Measurements from ENCODE around the gene BCAR1. TPM values are rescaled to one million over a fixed set of nuclear protein-coding genes. Genes with fewer than 3 reads are reported as not detected.

Gene BCAR1
- total RNA-seq, 1 donor from 2014 or later: 116 TPM

DNA sequence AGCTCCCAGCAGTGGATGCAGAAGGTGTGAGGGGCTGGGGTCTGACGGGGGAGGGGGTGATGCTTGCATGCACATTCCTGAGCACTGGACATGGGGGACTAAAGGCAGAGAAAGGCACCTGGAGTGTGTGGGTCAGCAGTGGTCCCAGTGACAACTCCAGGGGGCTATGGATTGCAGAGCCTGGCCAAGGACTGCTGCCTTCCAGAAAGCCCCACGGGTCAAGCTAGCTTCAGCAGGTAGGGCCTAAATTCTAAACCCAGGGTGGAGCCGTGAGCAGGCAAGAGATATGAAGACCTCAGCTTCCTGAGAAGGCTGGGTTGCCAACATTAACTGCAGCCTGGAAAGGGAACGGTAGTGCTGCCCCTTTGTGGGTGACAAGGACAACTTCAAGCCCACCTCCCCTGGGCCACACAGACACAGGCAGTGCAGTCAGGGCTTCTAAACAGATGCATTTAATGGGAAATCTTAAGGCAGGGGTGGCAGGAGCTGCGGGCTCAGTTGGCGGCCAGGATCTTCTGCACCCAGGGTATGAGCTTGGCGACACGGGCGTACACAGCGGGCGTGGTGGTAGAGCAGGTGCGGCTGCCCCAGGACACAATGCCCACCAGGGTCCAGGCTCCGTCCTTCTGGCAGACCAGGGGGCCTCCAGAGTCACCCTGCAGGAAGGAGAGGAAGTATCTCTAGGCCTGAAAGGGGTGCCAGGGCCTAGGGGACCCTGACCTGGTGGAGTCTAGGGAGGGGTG, 47.6 kb downstream of the BCAR1 start:
- DNase-seq (ENCODE audit: low read depth): no peak

DNA sequence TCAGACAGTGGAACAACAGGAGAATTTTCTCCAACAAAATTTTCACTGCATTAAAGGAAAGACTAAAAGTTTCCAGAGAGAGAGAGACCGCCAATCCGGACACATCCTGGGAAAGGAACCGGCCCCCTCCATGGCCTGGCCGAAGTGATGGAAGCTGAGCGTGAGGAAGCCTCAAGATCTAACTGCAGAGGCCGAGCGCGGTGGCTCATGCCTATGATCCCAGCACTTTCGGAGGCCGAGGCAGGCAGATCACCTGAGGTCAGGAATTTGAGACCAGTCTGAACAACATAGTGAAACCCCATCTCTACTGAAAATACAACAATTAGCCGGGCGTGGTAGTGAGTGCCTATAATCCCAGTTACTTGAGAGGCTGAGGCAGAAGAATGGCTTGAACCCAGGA, 48.3 kb downstream of the BCAR1 start:
- DNase-seq (ENCODE audit: low read depth): no peak

DNA sequence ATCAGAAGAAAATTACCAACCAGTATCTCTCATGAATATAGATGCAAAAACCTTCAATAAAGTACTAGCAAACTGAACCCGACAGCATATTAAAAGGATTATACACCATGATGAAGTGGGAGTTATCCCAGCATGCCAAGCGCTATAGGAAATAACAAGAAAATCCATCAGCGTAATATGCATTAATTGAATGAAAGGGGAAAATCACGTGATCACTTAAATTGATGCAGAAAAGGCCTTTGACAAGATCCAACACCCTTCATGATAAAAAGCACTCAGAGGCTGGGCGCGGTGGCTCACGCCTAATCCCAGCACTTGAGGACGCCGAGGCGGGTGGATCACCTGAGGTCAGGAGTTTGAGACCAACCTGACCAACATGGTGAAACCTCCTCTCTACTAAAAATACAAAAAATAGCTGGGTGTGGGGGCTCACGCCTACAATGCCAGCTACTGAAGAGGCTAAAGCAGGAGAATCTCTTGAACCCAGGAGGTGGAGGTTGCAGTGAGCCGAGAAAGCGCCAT, 49.3 kb downstream of the BCAR1 start:
- DNase-seq (ENCODE audit: low read depth): no peak

DNA sequence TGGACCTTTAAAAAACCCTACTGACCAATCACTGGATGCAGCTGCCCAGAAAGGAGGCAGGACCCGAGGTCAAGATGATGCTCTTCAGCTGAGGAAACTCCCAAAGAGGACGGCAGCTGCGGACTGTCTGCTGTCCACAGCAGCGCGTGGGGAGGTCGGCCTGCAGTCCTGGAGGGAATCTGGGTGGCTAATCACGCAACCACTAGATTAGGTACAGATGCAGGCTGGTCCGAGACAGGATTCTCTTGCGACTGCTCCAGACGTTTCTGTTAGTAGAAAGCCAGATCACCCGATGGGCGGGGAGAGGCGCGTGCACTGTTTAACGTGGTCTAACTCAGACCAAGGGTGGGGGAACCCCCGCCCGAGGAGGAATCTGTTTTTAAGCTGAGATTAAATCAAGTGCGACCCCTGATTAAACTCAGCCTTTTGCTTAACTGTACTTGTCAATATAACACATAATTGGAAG, 53.3 kb downstream of the BCAR1 start:
- DNase-seq (ENCODE audit: low read depth): no peak

DNA sequence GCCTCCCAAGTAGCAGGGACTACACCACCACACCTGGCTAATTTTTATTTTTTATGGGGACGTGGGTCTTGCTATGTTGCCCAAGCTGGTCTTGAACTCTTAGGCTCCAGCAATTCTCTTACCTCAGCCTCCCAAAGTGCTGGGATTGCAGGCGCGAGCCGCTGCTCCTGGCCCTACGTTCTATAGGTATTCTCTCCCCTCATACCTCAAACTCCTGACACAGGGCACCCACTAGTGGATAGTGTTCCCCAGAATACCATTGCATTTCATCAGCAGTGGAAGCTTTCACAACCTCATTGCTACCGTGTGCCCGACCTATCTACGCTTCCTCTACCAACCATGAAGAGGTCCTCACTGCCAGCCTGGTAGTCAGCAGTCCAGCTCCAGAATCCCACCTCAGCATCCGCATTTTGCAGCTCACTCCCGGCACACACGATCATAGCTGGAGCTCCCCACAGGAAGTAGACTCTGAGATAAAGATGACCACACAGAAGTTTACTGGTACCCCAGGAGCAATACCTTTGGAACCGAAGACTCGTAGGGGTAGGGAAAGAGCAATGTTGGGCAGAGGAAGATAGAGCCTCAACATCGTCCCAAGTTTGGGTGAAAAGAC, 53.8 kb downstream of the BCAR1 start:
- DNase-seq (ENCODE audit: low read depth): no peak

DNA sequence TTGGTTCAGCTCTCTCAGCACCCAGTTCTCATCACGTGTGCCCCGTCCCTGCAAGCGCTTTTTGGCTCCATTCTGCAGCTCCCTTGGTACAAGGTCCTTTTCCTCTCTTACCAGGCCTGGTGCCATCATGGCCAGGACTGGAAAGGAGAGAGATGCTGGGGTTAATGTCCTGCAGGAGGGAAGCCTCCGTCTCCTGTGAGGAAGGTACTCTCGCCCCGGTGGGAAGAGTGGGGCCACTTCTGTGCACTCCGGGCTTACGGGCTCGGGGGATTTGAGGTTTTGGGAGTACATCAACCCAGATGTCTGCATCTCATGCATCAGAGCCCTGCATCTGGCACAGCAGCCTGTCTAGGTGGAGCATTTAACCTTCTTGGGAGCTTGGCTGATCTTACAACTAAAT, 54.6 kb downstream of the BCAR1 start:
- DNase-seq (ENCODE audit: low read depth): no peak

DNA sequence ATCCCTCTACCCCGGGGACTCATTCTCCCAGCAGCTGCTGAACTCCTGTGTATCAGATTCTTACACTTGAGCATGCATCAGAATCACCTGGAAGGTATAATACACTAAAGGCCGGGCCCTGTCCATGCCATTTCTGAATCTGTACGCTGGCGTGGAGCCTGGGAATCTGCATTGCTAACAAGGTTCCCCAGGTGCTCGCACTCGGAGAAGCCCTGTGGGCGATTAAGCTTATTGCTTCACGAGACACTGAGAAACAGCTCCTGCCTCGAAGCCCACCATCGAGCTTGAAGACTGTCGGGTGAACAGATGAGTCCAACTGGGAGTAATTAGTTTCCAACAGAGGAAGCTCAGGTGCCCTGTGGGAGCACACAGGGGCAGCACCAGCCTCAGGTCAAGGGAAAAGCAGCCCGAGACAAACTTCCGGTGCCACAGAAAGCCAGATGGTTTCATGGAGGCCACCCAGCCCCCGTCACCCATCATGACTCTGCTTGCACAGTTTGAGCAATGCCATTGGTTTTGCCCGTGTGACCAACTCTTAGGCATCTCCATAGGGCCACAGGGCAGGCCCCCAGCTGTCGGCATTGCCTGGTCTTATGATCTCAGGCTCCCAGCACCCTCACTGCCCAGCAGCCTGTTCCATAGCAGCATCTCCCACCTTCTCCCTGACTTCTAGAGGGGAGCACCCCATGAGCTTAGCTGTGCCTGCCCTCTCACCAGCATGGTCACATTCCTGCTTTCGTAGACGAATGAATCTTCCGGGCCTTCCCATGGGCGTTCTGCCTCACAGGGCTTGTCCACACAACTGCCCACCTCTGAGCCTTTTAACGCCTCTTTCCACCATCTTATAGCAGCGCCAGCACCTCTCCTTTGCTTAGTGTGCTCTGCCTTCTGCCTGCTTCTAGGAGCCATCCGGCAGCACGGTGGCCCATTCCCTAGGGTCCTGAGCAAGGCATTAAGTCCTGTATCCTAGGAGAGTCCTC, 55.3 kb downstream of the BCAR1 start:
- DNase-seq (ENCODE audit: low read depth): no peak

DNA sequence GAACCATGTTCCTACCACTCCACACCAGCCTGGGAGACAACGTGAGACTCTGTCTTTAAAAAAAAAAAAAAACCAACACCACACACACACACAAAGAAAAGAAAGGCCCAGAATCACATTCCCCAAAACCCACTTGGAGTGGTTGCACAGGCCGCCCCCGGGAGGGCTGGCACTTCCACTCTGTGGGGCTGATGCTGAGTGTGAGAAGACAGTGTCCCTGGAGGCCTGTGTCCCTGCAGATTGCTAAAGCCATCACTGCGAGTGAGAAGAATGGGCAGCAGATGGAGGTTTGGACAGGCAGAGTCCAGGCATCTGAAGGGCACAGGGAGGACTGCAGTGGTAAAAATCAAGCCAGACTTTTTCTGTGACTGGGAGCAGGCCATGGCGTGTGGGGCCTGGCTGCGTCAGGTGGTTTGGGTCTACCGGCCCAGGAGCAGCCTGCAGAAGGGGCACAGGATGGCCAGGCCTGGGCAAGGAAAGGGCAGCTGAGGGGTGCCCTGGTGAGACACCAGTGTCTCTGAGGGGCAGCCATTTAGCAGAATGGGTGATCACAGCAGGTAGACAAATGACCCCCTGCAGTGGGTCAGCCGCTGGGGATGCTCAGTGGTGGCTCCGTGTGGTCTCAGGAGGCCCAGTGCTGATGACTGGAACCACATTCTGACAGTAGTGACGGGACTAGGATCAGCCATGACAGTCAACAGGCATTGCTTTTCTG, 57.5 kb downstream of the BCAR1 start:
- no peak for DNase-seq (ENCODE audit: low read depth)

DNA sequence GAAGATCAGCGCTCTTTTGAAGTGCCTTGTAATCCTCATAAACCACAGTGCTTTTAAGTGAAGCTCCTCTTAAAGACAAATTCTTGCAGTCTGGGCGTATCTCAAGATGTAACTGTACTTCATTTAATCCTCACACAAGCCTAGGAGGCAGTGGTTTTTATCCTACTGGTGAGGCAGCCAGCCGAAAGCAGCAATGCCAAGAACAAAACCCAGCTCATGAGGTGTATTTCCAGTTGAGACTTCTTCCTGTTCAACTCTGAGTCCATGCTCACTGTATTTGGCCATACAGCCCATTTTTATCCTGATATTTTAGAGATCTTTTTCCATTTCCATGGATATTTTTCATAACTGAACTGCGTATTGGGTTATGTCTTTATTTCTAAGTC, 58.2 kb downstream of the BCAR1 start:
- no peak for DNase-seq (ENCODE audit: low read depth)

DNA sequence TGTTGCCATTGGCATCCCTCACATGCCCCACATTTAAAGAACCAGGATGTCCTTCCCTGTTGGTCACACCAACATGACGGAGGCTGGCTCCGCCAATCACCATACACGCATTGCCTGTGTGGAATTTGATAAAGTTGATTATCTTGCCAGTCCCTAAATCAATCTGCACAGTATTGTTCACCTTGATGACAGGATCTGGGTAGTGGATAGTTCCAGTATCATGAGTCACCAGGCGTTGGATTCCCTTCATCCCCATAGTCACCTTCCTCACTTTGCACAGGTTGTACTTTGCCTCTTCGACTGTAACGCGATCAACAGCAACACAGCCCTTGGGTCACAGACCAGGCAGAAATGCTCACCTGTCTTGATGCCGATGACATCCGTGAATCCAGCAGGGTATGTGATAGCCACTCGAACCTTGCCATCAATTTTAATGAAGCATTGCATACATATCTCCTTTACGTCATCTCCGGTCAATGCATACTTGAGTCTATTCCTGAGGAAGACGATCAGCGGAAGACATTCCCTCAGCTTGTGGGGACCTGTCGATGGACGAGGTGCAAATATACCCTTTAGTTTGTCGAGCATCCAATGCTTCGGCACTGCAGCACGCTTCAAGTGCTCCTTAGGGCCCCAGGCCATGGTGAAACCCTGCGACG, 58.7 kb downstream of the BCAR1 start:
- no peak for DNase-seq (ENCODE audit: low read depth)

DNA sequence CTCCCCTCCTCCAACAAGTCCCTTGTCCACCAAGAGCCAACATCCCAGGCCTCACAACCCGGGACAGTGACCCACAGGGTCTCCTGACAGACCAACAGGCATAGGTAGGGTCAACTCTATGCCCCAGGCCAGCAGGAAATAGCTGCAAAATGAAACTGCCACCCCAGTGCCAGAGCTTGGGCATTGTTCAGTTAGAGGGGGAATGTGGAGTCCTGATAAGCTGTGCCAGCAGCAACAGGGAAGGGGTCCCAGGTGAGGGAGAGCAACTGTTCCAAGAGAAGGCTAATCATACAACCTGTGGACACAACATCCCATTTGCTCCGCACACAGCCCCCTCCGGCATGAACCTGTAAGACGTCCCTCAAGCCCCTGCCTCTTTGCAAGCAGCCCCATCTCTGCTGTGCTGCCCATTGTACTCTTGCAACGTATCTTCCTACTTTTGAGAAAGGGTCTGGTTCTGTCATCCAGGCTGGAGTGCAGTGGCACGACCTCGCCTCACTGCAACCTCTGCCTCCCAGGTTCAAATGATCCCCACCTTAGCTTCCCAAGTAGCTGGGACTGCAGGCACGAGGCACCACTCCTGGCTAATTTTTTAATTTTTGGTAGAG, 61.7 kb downstream of the BCAR1 start:
- no peak for DNase-seq (ENCODE audit: low read depth)

DNA sequence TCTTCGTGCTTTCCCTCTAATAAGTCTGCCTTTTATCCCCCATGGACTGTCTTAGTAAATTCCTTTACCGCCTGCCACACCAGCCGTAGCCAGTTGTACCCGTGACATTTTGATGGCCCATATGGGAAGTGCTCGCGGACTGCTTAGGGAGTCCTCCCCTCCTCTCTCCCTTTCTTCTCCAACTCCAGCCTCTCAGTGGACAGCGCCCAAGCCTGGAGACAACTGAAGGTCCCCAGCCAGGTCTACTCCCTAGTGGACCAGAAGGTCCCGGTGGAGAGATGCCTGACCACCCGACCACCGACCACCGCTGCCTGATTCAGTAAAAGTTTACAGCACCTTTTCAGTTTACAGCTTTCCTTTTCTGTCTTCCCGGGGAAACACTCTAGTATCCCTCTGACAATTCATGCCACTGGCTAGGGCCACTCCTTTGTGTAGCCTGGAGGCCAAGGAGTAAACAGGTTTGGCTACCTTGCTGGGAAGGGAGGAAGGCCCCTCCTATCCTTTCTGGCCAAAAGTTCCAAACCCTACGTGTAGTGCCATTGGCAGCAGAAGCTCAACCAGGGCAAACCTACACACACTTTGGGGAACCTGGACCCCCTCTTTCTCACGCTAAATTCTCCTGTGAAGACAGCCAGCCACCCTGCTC, 62.5 kb downstream of the BCAR1 start:
- DNase-seq (ENCODE audit: low read depth): no peak

DNA sequence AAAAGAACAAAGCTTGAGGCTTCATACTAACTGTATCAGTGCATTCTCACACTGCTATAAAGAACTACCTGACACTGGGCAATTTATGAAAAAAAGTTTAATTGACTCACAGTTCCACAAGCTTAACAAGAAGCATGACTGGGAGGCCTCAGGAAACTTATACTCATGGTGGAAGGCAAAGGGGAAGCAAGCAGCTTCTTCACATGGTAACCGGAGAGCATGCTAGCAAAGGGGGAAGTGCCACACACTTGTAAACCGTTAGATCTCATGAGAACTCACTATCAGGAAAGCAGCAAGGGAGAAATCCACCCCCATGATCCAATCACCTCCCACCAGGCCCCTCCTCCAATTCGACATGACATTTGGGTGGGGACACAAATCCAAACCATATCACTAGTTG, 69.8 kb downstream of the BCAR1 start:
- no peak for DNase-seq (ENCODE audit: low read depth)

DNA sequence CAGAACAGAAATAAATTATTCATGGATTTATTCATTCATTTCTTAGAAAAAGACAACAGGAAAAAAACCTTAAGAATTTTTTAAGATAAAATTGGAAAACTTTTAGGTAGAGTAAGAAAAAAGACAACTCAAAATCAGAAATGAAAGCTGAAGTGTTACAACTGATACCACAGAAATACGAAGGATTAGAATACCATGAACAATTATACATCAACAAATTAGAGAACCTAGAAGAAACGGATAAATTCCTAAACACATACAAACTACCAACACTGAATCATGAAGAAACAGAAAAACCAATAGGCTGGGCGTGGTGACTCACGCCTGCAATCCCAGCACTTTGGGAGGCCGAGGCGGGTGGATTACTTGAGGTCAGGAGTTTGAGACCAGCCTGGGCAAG, 72.2 kb downstream of the BCAR1 start:
- DNase-seq (ENCODE audit: low read depth): no peak

Other genes starting within 250 kb of the BCAR1 start
- gene LDHD, start 134.8 kb downstream of the BCAR1 start, total RNA-seq: 1.9 and 4.2 TPM in 2 replicates
- gene ZFP1, start 103.1 kb downstream of the BCAR1 start, total RNA-seq: 5.9 and 12.9 TPM in 2 replicates
- not detected in 2 replicates for gene CTRB2, start 44.5 kb downstream of the BCAR1 start, total RNA-seq
- not detected in 2 replicates for gene CTRB1, start 32.6 kb downstream of the BCAR1 start, total RNA-seq
- 39.6 and 96.2 TPM in 2 replicates for gene CFDP1, start 181.9 kb upstream of the BCAR1 start, total RNA-seq
- gene TMEM170A, start 213.1 kb upstream of the BCAR1 start, total RNA-seq: 28.8 and 30.9 TPM in 2 replicates
- gene CHST6, start 243.8 kb upstream of the BCAR1 start, total RNA-seq: 1.1 and 1.4 TPM in 2 replicates

Data from renal cortical epithelial cell (primary cell).